Activated CD4-positive, CD25-positive, alpha-beta regulatory T cell treated with anti-CD3 and anti-CD28 coated beads, Interleukin-2, amount 50 U/mL, for 16 hours (primary cell): ENCODE measurements around the gene PGAP3.
A peak's percentile ranks its signal among the peaks of the same experiment; 100 is the strongest.
"Not testable (repeated sequence)": the region's sequence is repeated elsewhere in the genome, so short reads cannot be mapped to it uniquely, and the experiment has no call there.

Source experiments
- DNase-seq: peaks from one replicate; pipeline ENCODE4 v3.0.0-alpha.2; 2020; ENCODE audit warnings: low read depth, low spot score

The PGAP3 gene, protein sequence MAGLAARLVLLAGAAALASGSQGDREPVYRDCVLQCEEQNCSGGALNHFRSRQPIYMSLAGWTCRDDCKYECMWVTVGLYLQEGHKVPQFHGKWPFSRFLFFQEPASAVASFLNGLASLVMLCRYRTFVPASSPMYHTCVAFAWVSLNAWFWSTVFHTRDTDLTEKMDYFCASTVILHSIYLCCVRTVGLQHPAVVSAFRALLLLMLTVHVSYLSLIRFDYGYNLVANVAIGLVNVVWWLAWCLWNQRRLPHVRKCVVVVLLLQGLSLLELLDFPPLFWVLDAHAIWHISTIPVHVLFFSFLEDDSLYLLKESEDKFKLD

DNA sequence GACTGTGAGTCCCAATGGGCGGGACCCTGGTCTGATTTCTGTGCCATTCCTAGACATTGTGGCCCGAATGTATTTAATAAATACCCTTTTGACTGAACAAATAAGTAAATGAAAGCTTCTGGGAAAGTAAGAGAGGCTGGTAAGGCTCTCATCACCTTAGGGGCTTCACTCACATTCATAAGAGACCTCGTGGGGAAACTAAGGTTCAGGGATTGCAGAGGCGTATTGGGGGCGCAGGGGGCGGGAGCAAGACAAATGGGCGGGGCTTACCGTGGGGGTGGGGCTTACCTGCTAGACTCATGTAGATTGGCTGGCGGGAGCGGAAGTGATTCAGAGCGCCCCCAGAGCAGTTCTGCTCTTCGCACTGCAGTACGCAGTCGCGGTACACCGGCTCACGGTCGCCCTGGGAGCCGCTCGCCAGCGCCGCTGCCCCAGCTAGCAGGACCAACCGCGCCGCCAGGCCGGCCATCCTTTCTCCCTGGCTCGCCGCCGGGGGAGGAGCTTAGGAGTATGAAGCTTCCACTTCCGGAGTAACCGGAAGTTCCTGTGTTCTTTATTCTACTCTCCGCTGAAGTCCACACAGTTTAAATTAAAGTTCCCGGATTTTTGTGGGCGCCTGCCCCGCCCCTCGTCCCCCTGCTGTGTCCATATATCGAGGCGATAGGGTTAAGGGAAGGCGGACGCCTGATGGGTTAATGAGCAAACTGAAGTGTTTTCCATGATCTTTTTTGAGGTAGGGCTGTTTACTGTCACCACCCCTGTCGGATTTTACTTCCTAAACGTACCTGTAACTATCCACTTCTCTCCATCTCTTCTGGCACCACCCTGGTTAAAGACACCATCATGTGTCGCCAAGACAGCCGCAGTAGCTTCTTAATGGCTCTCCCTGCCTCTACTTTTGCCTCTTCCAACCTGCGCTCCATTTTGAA is at the start of gene PGAP3:
Gene PGAP3 (minus strand): TSS at position 512 of the 929 bp plus-strand sequence. CDS start 43 bp downstream, at position 469.
- peak; percentile 61 for DNase-seq

DNA sequence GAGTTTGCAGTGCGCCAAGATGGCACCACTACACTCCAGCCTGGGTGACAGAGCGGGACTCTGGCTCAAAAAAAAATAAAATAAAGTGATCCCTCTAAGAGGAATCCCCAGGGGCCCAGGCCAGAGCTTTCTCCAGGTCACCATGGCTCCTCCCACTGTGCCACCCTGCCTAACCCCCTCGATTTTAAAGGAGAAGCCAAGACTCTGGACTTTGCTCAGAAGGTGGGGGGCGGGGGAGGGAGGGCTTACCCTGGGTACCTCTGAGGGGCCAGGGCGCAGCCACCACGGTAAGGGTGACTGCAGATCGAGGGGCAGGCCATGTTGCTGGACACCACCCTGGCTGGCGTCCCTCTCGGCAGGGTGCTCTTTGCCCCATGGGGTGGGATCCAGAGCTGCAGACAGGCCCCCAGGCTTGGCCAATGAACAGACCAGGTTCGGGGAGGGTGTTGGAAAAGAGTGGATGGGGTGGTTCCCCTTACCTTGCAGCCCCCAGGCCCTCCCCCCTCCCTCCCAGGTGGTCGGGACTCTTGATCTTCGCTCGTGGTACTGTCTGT is 49.4 kb upstream of the PGAP3 start:
- DNase-seq = no peak

DNA sequence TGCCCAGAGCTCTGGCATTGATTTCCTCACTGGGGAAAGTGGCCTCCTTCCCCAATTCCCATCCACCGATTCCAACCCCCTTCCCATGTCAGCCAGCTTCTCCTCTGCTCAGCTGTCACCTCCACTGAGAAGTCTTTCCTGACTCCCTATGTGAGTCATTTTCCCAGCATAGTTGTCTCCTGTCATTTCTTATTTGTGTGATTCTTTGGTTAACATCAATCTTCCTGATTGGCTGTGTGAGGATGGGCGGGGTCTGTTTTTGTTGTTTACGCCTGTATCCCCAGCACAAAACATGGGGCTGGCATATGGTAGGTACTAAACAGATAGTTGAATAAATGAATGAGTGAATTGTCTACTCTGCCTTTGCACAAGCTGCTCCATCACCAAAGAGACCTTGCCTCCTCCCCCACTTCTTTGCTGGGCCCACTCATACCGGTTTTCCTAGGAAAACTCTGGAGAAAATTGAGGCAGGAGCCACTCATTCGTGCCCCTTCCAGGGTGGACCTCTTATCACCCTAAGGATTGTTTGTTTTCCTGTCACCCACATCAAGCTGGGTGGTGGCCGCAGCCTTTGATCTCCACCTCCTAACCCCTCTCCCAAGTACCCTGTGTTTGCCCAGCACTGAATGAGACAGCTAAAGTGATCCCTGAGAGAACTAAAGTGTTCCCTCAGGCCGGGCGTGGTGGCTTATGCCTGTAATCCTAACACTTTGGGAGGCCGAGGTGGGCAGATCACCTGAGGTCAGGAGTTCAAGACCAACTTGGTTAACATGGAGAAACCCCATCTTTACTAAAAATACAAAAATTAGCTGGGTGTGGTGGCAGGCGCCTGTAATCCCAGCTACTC is 48.7 kb upstream of the PGAP3 start:
- no peak for DNase-seq

DNA sequence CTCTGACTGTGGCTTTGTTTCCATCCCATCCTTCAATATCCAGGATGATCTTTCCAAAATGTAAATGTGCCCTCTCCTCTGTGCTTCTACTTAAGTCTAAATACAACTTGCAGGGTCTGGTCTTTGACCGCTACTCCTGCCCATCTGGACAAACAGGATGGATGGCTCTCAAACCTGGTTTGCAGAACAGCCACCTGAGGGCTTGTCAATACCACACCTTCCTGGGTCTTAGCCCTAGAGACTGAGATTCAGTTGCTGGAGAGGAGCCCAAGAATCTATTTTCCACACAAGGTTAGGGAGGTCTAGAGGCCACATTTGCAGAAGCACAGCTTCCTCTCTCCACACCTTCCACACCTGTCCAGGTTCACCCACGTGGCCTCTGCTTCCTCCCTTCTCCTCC is 48.0 kb upstream of the PGAP3 start:
- DNase-seq = no peak

DNA sequence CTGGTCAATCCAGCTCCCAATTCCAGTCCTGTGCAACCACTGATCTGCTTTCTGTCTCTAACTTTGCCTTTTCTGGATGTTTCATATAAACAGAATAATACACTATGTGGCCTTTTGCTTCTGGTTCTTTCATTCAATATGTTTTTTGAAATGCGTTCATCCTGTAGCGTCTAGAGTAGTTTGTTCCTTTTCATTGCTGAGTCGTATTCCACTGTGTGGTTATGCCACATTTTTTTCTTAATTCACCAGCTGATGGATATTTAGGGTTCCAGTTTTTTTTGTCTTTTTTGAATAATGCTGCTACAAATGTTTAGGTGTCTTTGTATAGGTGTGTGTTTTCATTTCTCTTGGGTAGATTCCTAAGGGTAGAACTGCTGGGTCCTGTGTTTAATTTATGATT is 44.7 kb upstream of the PGAP3 start:
- DNase-seq = no peak

DNA sequence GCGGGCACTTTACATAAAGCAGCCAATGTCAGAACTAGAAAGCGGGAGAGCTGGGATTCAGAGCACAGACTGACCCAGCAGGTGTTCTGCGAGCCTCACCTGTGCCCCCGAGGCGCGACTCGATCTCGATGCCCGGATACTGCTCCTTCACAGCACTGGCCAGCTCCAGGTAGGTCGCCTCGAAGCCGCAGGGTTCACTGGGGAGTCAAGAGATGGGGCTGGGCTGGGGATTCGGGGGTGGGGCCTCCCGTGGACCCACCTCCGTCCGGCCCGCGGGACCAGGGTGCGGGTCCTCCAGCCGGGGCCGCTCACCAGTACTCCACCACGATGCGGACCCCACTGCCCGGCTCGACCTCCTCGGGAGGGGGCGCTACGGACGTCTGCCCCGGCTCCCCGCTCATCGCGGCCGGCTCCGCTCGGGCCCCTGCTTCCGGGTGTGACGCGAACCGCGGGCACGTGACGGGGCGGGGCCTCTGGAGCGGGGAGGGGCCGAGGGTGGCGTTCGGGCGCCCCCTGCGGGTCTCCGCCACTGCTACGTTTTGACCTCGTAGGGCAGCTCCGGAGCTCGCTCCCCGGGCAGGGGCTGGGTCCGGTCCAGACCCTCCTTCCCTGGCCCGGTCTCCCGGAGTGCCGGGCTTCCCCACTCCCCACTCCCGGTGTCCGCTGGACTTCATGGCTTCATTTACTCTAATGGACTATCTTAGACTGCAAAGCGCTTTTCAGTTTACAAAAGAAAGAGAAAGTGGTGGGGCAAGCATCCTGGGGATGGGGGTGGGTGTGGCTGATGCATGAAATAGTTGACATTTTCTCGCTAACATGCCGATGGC is 42.5 kb upstream of the PGAP3 start, which contains the start of gene MIEN1:
Gene MIEN1 (minus strand): TSS at position 438 of the 827 bp plus-strand sequence. CDS start 37 bp downstream, at position 401.
- DNase-seq = peak; percentile 92

DNA sequence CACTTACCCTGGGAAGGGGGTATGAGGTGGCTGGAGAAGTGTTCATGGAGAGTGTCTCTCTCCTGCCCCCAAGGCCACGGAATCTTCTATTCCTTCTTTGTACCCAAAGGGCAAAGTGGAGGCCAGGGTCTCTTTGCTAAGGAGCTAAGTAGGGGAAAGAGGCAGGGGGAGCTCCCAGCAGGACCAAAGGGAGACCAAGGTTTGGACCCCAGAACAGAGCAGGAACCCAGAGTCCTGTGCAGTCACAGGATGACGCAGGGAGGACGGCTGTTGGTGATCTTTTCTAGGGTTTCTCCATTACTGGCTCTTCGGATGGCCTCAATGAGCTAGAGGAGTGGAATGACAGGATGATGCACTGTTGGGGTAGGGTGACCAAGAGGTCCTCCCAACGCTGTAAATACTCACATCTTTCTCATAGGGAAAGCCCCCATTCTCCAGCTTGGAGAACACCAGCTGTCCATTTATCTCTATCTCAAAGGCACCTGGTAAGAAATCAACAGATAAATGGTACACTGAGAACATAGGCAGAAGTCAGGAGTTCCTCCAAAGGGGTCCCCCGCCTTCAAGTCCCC is 41.5 kb upstream of the PGAP3 start:
- DNase-seq = no peak

DNA sequence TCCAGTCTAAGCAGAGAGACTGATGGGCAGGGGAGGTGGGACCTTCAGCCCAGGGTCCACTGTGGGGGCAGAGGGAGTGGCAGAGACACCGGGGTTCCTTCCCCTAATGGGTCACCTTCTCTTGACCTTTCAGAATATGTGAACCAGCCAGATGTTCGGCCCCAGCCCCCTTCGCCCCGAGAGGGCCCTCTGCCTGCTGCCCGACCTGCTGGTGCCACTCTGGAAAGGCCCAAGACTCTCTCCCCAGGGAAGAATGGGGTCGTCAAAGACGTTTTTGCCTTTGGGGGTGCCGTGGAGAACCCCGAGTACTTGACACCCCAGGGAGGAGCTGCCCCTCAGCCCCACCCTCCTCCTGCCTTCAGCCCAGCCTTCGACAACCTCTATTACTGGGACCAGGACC is 39.7 kb upstream of the PGAP3 start:
- DNase-seq = no peak

DNA sequence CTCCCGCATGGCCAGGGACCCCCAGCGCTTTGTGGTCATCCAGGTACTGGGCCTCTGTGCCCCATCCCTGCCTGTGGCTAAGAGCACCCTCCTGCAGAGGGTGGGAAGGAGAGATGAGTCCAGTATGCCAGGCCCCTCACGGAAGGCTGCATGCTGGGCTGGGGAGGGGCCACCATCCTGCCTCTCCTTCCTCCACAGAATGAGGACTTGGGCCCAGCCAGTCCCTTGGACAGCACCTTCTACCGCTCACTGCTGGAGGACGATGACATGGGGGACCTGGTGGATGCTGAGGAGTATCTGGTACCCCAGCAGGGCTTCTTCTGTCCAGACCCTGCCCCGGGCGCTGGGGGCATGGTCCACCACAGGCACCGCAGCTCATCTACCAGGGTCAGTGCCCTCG is 38.8 kb upstream of the PGAP3 start:
- no peak for DNase-seq

DNA sequence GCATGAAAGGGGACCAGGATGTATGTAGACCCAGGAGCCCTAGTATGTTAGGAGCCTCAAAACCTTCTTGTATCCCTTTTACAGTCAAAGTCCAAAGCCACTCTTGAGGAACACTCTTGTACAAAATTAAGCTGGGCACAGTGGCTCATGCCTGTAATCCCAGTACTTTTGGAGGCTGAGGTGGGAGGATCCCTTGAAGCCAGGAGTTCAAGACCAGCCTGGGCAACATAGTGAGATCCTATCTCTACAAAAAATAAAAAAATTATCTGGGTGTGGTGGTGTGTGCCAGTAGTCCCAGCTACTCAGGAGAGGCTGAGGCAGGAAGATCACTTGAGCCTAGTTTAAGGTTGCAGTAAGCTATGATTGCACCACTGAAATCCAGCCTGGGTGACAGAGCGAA is 38.1 kb upstream of the PGAP3 start:
- DNase-seq = not testable (repeated sequence)

DNA sequence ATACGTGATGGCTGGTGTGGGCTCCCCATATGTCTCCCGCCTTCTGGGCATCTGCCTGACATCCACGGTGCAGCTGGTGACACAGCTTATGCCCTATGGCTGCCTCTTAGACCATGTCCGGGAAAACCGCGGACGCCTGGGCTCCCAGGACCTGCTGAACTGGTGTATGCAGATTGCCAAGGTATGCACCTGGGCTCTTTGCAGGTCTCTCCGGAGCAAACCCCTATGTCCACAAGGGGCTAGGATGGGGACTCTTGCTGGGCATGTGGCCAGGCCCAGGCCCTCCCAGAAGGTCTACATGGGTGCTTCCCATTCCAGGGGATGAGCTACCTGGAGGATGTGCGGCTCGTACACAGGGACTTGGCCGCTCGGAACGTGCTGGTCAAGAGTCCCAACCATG is 36.9 kb upstream of the PGAP3 start:
- no peak for DNase-seq

DNA sequence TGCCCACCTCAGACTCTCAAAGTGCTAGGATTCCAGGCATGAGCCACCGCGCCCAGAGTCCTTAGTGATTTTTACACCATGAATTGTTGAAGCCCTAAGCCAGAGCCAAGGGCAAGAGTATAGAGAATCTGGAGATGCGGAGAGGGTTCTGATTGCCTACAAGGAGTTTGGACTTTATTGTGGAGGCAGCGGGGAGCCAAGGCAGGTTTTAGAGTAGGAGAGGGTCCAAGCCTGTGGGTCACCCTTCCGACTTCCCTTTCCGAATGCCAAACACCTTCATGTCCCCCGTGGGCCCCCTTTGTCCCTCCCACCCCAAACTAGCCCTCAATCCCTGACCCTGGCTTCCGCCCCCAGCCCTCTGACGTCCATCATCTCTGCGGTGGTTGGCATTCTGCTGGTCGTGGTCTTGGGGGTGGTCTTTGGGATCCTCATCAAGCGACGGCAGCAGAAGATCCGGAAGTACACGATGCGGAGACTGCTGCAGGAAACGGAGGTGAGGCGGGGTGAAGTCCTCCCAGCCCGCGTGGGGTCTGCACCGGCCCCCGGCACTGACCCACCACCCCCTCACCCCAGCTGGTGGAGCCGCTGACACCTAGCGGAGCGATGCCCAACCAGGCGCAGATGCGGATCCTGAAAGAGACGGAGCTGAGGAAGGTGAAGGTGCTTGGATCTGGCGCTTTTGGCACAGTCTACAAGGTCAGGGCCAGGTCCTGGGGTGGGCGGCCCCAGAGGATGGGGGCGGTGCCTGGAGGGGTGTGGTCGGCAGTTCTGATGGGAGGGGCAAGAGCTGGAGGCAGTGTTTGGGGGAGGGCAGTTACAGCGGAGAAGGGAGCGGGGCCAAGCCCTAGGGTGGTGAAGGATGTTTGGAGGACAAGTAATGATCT is 35.4 kb upstream of the PGAP3 start:
- no peak for DNase-seq

DNA sequence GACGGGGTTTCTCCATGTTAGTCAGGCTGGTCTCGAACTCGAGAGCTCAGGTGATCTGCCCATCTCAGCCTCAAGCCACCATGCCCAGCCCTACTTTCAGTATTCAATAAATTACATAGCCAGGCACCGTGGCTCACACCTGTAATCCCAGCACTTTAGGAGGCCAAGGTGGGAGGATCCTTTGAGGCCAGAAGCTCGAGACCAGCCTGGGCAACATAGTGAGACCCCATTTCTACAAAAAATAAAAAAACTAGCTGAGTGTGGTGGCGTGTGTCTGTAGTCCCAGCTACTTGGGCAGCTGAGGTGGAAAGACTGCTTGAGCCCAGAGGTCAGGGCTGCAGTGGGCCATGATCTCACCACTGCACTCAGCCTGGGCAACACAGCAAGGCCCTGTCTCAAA is 34.2 kb upstream of the PGAP3 start:
- DNase-seq = no peak

DNA sequence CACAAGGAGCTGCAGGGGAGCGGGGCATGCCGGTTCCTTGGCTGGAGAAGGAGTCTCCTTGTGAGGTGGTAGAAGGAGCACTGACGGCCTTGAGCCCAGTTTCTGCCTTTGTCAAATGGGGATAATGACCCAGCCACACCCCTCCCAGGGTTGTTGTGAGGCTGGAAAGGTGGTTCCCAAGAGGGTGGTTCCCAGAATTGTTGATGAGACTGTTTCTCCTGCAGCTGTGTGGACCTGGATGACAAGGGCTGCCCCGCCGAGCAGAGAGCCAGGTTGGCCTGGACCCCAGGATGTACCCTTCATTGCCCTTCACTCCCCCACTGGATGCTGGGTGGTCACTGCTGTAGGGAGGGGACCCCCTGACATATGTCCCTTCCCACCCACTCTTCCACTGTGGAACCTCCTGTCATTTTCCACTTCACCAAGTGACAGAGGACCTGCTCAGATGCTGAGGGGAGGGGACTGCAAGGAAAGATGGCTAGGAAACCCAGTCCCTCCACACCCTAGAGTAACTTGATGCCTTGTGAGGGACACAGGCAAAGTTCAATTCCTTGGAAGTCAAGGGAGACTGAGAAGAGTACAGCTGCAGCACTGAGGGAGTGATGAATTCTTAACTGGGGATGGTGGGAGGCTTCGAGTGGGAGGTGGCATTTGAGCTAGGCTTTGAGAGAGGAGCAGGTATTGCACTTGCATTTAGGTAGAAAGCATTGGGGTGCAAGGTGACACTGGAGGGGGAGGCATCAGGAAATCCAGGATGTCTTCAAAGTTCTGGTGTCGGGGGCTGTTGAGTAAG is 31.9 kb upstream of the PGAP3 start:
- DNase-seq = no peak

DNA sequence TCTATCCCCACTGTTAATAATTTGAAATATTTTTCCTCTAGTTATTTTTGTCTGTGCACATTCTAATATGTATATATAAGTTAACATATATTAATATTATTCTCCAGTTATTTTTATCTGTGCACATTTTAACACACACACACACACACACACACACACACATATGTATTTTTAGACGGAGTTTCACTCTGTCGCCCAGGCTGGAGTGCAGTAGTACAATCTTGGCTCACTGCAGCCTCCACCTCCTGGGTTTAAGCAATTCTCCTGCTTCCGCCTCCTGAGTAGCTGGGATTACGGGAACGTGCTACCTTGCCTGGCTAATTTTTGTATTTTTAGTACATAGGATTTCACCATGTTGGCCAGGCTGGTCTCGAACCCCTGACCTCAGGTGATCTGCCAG is 29.8 kb upstream of the PGAP3 start:
- DNase-seq = no peak

DNA sequence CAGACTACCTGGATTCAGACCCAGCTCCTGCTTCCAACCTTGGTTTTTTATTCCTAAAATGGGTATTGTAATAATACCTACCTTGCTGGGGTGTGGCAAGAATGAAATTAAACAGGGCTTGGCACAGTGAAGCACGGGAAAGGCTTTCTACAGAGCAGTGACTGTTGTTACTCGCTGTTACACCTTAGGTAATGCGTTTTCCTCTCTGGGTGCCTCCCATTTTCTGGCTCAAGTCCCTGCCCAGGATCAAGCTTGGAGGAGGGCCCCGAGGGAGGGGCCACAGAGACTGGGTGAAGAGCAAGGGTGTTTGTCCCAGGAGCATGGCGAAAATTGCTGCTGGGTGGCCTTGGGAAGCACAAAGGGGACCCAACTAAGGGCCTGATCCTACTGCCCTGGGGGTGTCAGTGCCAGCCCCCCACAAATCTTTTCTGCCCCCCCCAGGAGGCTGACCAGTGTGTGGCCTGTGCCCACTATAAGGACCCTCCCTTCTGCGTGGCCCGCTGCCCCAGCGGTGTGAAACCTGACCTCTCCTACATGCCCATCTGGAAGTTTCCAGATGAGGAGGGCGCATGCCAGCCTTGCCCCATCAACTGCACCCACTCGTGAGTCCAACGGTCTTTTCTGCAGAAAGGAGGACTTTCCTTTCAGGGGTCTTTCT is 29.2 kb upstream of the PGAP3 start:
- DNase-seq = no peak

DNA sequence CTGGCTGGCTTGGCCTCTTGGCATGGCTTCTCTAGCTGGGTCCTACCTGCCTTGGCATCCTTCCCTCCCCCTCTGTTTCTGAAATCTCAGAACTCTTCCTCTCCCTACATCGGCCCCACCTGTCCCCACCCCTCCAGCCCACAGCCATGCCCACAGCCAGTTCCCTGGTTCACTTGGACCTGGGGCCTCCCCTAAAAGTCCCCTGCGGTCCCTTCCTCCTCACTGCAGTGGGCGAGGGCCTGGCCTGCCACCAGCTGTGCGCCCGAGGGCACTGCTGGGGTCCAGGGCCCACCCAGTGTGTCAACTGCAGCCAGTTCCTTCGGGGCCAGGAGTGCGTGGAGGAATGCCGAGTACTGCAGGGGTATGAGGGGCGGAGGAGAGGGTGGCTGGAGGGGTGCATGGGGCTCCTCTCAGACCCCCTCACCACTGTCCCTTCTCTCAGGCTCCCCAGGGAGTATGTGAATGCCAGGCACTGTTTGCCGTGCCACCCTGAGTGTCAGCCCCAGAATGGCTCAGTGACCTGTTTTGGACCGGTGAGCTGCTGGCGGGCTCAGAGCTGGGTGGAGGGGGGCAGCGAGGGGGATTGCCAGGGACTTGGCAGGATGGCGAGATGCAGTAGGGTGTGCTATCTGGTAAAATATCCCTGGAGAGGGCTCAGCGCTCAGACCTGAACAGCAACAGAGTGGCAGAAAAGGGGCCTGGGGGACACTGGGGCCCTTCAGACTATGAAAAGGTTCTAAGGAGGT is 28.4 kb upstream of the PGAP3 start:
- DNase-seq = no peak
